Thyroid gland (tissue), 4 donors: ENCODE measurements around the gene ZNF132.

ENCODE experiments used
- POLR2A ChIP-seq, 2 donors: fragments of 450-650 bp; IDR thresholded peaks; one replicate each; pipeline ENCODE4 v1.6.1; 2017; ENCODE audit warnings: antibody characterized with exemption in 2 of 2, mild to moderate bottlenecking in 2 of 2, moderate library complexity in 1 of 2
- TF ChIP-seq, protein P1 (sequence below), 6 experiments: fragments of 200-600 bp in 3 of 6; fragments of 450-650 bp in 3 of 6; sonication (generic) in 3 of 6; IDR thresholded peaks; one replicate each; pipeline ENCODE4 v1.5.1; 2016 to 2019; ENCODE audit warnings: antibody characterized with exemption in 6 of 6, mild to moderate bottlenecking in 2 of 6, inconsistent platforms in 1 of 6, moderate library complexity in 1 of 6

DNA sequence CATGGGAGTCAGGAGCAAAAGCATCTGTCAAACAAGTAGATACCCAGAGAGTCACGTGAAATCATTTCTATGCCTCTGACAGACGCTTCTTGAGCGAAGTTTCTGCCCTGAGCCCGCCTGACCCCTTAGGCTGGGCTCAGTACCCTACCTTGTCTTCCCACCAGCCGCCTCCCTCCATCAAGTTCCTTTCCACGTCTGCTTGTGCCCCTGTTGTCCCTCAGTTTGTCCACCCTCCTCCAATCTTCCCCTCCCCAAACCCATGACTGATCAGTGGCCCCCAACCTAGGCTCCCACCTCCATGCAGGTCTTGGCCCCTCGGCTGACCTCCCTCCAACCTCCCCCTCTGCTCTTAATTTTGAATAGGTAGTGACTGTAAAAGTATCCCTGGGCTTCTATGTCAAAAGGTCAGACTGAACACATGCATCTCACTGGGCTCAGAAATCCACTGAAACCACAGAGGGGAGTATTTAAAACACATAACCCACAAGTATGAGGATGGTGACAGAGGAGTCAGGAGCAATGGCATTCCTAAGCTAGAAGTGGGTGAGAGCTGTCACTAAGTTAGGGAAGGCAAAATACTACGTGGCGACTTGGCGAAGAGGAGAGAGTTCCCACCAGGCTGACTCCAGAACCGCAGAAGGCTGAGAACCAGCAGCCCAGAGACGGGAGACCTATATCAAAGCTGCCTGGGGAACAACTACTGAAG, 34.5 kb upstream of the ZNF132 start:
- TF ChIP-seq, protein P1, sequence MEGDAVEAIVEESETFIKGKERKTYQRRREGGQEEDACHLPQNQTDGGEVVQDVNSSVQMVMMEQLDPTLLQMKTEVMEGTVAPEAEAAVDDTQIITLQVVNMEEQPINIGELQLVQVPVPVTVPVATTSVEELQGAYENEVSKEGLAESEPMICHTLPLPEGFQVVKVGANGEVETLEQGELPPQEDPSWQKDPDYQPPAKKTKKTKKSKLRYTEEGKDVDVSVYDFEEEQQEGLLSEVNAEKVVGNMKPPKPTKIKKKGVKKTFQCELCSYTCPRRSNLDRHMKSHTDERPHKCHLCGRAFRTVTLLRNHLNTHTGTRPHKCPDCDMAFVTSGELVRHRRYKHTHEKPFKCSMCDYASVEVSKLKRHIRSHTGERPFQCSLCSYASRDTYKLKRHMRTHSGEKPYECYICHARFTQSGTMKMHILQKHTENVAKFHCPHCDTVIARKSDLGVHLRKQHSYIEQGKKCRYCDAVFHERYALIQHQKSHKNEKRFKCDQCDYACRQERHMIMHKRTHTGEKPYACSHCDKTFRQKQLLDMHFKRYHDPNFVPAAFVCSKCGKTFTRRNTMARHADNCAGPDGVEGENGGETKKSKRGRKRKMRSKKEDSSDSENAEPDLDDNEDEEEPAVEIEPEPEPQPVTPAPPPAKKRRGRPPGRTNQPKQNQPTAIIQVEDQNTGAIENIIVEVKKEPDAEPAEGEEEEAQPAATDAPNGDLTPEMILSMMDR (IDR thresholded peaks at IDR 0.05) = no peak
- TF ChIP-seq POLR2A (IDR thresholded peaks at IDR 0.05) = no peak
